Ovary (tissue), 9 donors: ENCODE data around the gene TOMM6. TPM values are rescaled to one million over a fixed set of nuclear protein-coding genes. Genes with fewer than 3 reads are reported as not detected.

Experiments used
- DNase-seq, 5 donors: peaks; one replicate each; pipeline ENCODE4 v3.0.0-alpha.2; 2019 to 2020
- H3K27ac ChIP-seq, 2 donors: fragments of 200-600 bp; one replicate each; pipeline versions ENCODE4 v1.5.1 to v1.8.0; 2019 to 2022
- H3K27me3 ChIP-seq: fragments of 200-600 bp; one replicate; pipeline ENCODE4 v1.8.0; 2022
- H3K36me3 ChIP-seq: fragments of 200-600 bp; sonication (generic); one replicate; pipeline ENCODE4 v1.5.1; 2019
- H3K4me1 ChIP-seq: one replicate; pipeline ENCODE4 v1.8.1; 2013; ENCODE audit warnings: mild to moderate bottlenecking, moderate library complexity; ENCODE audit not compliant: insufficient read depth
- H3K4me3 ChIP-seq: fragments of 200-600 bp; sonication (generic); one replicate; pipeline ENCODE4 v1.5.1; 2017
- H3K9me3 ChIP-seq, 2 donors: fragments of 200-600 bp in 1 of 2; sonication (generic) in 1 of 2; one replicate each; pipeline versions ENCODE4 v1.5.1 to v1.8.1; 2013 to 2019; ENCODE audit warnings: mild to moderate bottlenecking in 1 of 2, moderate library complexity in 1 of 2
- EP300 ChIP-seq: sonication (generic); formaldehyde crosslinking; IDR thresholded peaks from one replicate; pipeline ENCODE4 v1.6.1; 2017; ENCODE audit warnings: antibody characterized with exemption
- POLR2A ChIP-seq: fragments of 450-650 bp; IDR thresholded peaks from one replicate; pipeline ENCODE4 v1.6.1; 2017; ENCODE audit warnings: antibody characterized with exemption, mild to moderate bottlenecking, moderate library complexity
- WGBS, 3 donors: extraction: QIAGEN DNeasy Blood & Tissue Kit in 1 of 3; methylation state at CpG; one replicate each; pipeline versions ENCODE4 v1.1.5 to v1.1.7; 2013 to 2017; 5-methylcytosine and 5-hydroxymethylcytosine counted together
- intact Hi-C, 4 donors: fragments of 100-400 bp; cut with DNase I; formaldehyde crosslinking; loops; one replicate each; pipeline versions ENCODE4 v1.11.0 to v1.15.1; 2022 to 2023
- polyA plus RNA-seq, 2 donors: library from polyadenylated mRNA; stranded (reverse); fragments of 200-250 nt in 1 of 2; fragments of 350-450 nt in 1 of 2; fragmentation: Illumina TruSeq in 1 of 2; extraction: RNeasy Lipid Tissue Mini Kit (QIAGEN cat#74804) in 1 of 2; gene quantifications; one replicate each; pipeline ENCODE4 v1.2.3, GENCODE V29; 2013 to 2014
- total RNA-seq, 7 donors: library from RNA; depleted of rRNA in 2 of 7; stranded (reverse); fragments of >200 nt in 2 of 7; fragmentation: NEBNext Ultra II Directional in 3 of 7; extraction: Animal tissue kit (Norgen Biotek cat#: 25700) in 3 of 7; gene quantifications; one replicate each; pipeline versions ENCODE4 v1.1.0 to v1.2.4, GENCODE V29; 2016 to 2023
- TF ChIP-seq, protein P1 (sequence below), 3 donors: fragments of 450-650 bp in 2 of 3; fragments of 200-600 bp in 1 of 3; IDR thresholded peaks; one replicate each; pipeline versions ENCODE4 v1.5.1 to v1.8.0; 2016 to 2022; ENCODE audit warnings: antibody characterized with exemption in 3 of 3, mild to moderate bottlenecking in 1 of 3
- donor health status: DM: no; HTN: no; CAD: no; lungs with moderate emphysema.
- donor health status: DM: no; HTN: no; CAD: no.
- donor health status: Bipolar disorder and iron deficiency.
- donor health status: DM: yes; HTN: yes; CAD: no.
- donor health status: DM: no; HTN: no; CAD: no.
- donor health status: DM: yes; HTN: yes; CAD: no.

The TOMM6 gene
- total and polyA plus RNA-seq, 9 donors: 105 to 244 (median 153) TPM

DNA sequence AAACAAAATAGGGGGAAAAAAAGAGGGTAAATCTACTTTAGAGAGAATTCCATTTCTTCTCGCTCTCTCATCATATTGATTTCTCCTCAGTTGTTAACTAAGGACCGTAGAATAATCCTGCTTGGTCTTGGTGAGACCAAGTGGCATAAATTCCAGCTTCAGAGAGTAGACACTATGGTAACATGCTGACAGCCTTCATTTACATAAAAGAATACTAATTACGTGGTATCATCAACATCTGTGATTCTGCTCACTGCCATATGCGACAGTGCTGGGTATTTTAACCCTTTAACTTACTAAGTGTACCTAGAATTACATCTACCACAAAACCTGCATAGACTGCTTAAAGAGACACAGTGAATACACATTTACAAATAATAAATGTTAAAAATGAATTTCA, 27.1 kb downstream of the TOMM6 start:
- Histone ChIP-seq H3K36me3 (no peaks in the 10 kb centered on the region), H3K4me1 (no peaks in the 10 kb centered on the region), H3K4me3 (no peak overlapping the region), H3K27ac (no peak overlapping the region), H3K27me3 (no peaks in the 10 kb centered on the region), H3K9me3 (no peaks in the 10 kb centered on the region)
- intact Hi-C loops: no loop called here
- TF ChIP-seq EP300 (no peak), POLR2A (no peak)
- TF ChIP-seq, protein P1, sequence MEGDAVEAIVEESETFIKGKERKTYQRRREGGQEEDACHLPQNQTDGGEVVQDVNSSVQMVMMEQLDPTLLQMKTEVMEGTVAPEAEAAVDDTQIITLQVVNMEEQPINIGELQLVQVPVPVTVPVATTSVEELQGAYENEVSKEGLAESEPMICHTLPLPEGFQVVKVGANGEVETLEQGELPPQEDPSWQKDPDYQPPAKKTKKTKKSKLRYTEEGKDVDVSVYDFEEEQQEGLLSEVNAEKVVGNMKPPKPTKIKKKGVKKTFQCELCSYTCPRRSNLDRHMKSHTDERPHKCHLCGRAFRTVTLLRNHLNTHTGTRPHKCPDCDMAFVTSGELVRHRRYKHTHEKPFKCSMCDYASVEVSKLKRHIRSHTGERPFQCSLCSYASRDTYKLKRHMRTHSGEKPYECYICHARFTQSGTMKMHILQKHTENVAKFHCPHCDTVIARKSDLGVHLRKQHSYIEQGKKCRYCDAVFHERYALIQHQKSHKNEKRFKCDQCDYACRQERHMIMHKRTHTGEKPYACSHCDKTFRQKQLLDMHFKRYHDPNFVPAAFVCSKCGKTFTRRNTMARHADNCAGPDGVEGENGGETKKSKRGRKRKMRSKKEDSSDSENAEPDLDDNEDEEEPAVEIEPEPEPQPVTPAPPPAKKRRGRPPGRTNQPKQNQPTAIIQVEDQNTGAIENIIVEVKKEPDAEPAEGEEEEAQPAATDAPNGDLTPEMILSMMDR (IDR thresholded peaks at IDR 0.05): no peak
- DNase-seq: no peak
- 70 to 75% (median 75%) methylated on average over 4 of the region's 4 CpGs for WGBS, 3 donors

DNA sequence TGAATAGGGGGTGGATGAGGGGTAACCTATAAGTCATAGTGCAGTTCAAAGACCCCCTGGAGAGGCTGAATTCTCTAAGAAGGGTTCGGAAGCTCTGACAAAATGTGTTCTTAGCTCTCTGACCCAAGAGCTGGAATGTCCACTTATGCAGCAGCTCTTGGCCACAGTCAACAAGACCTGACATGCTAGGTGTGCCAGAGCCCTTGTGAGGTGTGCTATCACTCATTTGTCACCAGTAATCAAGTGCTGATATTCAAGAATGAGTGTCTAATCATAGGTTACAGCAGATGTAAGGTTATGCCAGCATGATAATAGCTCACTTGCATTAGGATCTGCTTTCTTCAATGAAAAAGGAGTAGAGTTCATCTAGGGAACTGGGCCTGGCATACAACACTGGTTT, 28.1 kb downstream of the TOMM6 start:
- intact Hi-C loops: no loop called here
- no peak overlapping the region for H3K27ac ChIP-seq
- no peaks in the 10 kb centered on the region for H3K4me1 ChIP-seq
- no peak for DNase-seq
- TF ChIP-seq EP300: no peak
- TF ChIP-seq, protein P1 (IDR thresholded peaks at IDR 0.05): no peak
- no peak for TF ChIP-seq POLR2A
- H3K36me3 ChIP-seq: no peaks in the 10 kb centered on the region
- WGBS, 3 donors: 92 to 98% (median 92%) methylated on average over 1 of the region's 1 CpG
- no peaks in the 10 kb centered on the region for H3K9me3 ChIP-seq
- H3K4me3 ChIP-seq: no peak overlapping the region
- no peaks in the 10 kb centered on the region for H3K27me3 ChIP-seq

- Histone ChIP-seq H3K36me3 (no peaks in the 10 kb centered on the region), H3K4me1 (no peaks in the 10 kb centered on the region), H3K4me3 (no peak overlapping the region), H3K9me3 (no peaks in the 10 kb centered on the region), H3K27me3 (no peaks in the 10 kb centered on the region), H3K27ac (no peak overlapping the region)
- 75 to 84% (median 76%) methylated on average over 4 of the region's 4 CpGs for WGBS, 3 donors
- intact Hi-C loops: no loop called here
- TF ChIP-seq, protein P1 (IDR thresholded peaks at IDR 0.05): no peak
- TF ChIP-seq EP300 (no peak), POLR2A (no peak)
- DNase-seq: no peak
Measured at GRCh38 chr6:41818271-41819054, 31.0 kb downstream of the TOMM6 start.

- H3K9me3 ChIP-seq: no peaks in the 10 kb centered on the region
- H3K36me3 ChIP-seq: no peaks in the 10 kb centered on the region
- TF ChIP-seq EP300: no peak
- no peak for TF ChIP-seq POLR2A
- TF ChIP-seq, protein P1 (IDR thresholded peaks at IDR 0.05): no peak
- DNase-seq: no peak
- no peak overlapping the region for H3K4me3 ChIP-seq
- 95 to 97% (median 96%) methylated on average over 4 of the region's 4 CpGs for WGBS, 3 donors
- no peaks in the 10 kb centered on the region for H3K4me1 ChIP-seq
- intact Hi-C loops: no loop called here
- H3K27me3 ChIP-seq: no peaks in the 10 kb centered on the region
- no peak overlapping the region for H3K27ac ChIP-seq
Measured at GRCh38 chr6:41821266-41821665, 33.8 kb downstream of the TOMM6 start.
